GM12878 (cell line): ENCODE measurements around the gene PROZ. TPM values are rescaled to one million over a fixed set of nuclear protein-coding genes. Genes with fewer than 3 reads are reported as not detected.
A peak's percentile ranks its signal among the peaks of the same experiment; 100 is the strongest.

ENCODE experiments used
- EP300 ChIP-seq, 2 experiments: fragments of 150-350 bp in 1 of 2; IDR thresholded peaks; 2 replicates each; pipeline ENCODE4 v1.6.1; 2011 to 2012; ENCODE audit warnings: low read depth in 2 of 2, low read length in 2 of 2, borderline replicate concordance in 1 of 2, improper control_type of control experiment in 1 of 2, inconsistent platforms in 1 of 2; ENCODE audit not compliant: control insufficient read depth in 1 of 2
- HDAC6 ChIP-seq: fragments of 200-600 bp; sonication (generic); IDR thresholded peaks from one replicate; pipeline ENCODE4 v1.8.0; 2017; ENCODE audit warnings: antibody characterized with exemption; ENCODE audit not compliant: unreplicated experiment
- IKZF2 ChIP-seq, 2 experiments: fragments of 450-650 bp; IDR thresholded peaks; 2 replicates each; pipeline ENCODE4 v1.6.1; 2017; ENCODE audit warnings: mild to moderate bottlenecking in 2 of 2, moderate library complexity in 2 of 2
- PML ChIP-seq: IDR thresholded peaks from 2 replicates; pipeline ENCODE4 v1.6.1; 2012; ENCODE audit warnings: low read length, inconsistent platforms
- polyA plus RNA-seq, 11 experiments: library from polyadenylated mRNA; depleted of rRNA in 4 of 11; unstranded in 6 of 11; stranded (reverse) in 5 of 11; fragments of >200 nt; fragmentation: Nextera tagmentation in 4 of 11; fragmentation: Illumina TruSeq in 1 of 11; extraction: Ambion mirVana in 4 of 11; extraction: Trizol in 1 of 11; gene quantifications; 1 replicate in 1 of 11; 2 replicates in 10 of 11; pipeline versions ENCODE4 v1.2.1 to v1.2.3, GENCODE V29; 2011 to 2016; ENCODE audit warnings: inconsistent platforms in 2 of 11, missing spikeins in 2 of 11, low read depth in 1 of 11
- total RNA-seq, 4 experiments: library from RNA; depleted of rRNA in 3 of 4; stranded (reverse); fragments of >200 nt in 3 of 4; fragmentation: Illumina TruSeq in 1 of 4; extraction: Trizol in 1 of 4; gene quantifications; 2 replicates each; pipeline versions ENCODE4 v1.2.1 to v1.2.3, GENCODE V29; 2013 to 2021
- TF ChIP-seq, protein P1 (sequence below): fragments of 450-650 bp; IDR thresholded peaks from 2 replicates; pipeline ENCODE4 v1.6.1; 2017; ENCODE audit warnings: mild to moderate bottlenecking, moderate library complexity
- TF ChIP-seq, protein P2 (sequence below): fragments of 450-650 bp; conservative IDR thresholded peaks from 2 replicates; pipeline ENCODE4 v1.6.1; 2017; ENCODE audit warnings: mild to moderate bottlenecking, moderate library complexity
- TF ChIP-seq, protein P3 (sequence below): fragments of 450-650 bp; IDR thresholded peaks from 2 replicates; pipeline ENCODE4 v1.6.1; 2017; ENCODE audit warnings: antibody characterized with exemption, mild to moderate bottlenecking, moderate library complexity
- TF ChIP-seq, protein P4 (sequence below): IDR thresholded peaks from 2 replicates; pipeline ENCODE4 v1.6.1; 2011; ENCODE audit warnings: borderline replicate concordance, low read depth, mild to moderate bottlenecking, moderate library complexity, low read length; ENCODE audit not compliant: insufficient read depth, poor library complexity, severe bottlenecking

PROZ gene
- total and polyA plus RNA-seq, 10 of the 15 experiments (the other 5 are each of a cell fraction or from before 2014, with no cell fraction given), result 0.07 to 0.24 (median 0.21) TPM; not detected in 7

DNA sequence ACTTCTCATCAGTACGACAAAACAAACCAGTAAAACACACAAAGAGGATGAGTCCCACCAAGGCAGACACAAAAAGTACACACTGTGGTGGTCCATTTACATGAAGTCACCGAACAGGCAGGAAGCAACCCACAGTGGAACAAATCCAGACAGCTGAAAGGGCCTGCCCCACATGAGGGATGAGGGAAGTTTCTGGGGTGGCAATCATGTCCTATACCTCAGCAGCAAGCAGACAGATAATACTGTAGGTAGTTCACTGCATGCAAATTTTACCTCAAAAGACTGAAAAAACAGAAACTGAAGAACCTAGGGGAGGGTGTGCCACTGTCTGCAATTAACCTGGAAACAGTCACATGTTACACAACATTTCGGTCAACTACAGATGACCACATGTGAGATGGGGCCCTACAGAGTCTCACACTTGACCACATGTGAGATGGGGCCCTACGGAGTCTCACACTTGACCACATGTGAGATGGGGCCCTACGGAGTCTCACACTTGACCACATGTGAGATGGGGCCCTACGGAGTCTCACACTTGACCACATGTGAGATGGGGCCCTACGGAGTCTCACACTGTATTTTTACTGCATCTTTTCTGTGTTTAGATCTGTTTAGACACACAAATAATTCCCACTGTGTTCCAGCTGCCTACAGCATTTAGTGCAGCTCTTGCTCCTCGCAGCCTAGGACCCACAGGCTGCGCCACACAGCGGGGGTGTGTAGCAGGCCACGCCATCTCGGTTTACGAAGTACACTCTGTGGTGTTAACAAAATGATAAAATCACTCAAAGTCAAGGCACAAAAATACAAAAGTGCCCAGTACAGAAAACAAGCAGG, 27.8 kb downstream of the PROZ start (continued):
- TF ChIP-seq, protein P1, sequence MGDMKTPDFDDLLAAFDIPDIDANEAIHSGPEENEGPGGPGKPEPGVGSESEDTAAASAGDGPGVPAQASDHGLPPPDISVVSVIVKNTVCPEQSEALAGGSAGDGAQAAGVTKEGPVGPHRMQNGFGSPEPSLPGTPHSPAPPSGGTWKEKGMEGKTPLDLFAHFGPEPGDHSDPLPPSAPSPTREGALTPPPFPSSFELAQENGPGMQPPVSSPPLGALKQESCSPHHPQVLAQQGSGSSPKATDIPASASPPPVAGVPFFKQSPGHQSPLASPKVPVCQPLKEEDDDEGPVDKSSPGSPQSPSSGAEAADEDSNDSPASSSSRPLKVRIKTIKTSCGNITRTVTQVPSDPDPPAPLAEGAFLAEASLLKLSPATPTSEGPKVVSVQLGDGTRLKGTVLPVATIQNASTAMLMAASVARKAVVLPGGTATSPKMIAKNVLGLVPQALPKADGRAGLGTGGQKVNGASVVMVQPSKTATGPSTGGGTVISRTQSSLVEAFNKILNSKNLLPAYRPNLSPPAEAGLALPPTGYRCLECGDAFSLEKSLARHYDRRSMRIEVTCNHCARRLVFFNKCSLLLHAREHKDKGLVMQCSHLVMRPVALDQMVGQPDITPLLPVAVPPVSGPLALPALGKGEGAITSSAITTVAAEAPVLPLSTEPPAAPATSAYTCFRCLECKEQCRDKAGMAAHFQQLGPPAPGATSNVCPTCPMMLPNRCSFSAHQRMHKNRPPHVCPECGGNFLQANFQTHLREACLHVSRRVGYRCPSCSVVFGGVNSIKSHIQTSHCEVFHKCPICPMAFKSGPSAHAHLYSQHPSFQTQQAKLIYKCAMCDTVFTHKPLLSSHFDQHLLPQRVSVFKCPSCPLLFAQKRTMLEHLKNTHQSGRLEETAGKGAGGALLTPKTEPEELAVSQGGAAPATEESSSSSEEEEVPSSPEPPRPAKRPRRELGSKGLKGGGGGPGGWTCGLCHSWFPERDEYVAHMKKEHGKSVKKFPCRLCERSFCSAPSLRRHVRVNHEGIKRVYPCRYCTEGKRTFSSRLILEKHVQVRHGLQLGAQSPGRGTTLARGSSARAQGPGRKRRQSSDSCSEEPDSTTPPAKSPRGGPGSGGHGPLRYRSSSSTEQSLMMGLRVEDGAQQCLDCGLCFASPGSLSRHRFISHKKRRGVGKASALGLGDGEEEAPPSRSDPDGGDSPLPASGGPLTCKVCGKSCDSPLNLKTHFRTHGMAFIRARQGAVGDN, result peak; percentile 49; the same call in 1 of the 2 replicates
- TF ChIP-seq, protein P2, sequence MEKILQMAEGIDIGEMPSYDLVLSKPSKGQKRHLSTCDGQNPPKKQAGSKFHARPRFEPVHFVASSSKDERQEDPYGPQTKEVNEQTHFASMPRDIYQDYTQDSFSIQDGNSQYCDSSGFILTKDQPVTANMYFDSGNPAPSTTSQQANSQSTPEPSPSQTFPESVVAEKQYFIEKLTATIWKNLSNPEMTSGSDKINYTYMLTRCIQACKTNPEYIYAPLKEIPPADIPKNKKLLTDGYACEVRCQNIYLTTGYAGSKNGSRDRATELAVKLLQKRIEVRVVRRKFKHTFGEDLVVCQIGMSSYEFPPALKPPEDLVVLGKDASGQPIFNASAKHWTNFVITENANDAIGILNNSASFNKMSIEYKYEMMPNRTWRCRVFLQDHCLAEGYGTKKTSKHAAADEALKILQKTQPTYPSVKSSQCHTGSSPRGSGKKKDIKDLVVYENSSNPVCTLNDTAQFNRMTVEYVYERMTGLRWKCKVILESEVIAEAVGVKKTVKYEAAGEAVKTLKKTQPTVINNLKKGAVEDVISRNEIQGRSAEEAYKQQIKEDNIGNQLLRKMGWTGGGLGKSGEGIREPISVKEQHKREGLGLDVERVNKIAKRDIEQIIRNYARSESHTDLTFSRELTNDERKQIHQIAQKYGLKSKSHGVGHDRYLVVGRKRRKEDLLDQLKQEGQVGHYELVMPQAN, result no peak
- TF ChIP-seq, protein P3, sequence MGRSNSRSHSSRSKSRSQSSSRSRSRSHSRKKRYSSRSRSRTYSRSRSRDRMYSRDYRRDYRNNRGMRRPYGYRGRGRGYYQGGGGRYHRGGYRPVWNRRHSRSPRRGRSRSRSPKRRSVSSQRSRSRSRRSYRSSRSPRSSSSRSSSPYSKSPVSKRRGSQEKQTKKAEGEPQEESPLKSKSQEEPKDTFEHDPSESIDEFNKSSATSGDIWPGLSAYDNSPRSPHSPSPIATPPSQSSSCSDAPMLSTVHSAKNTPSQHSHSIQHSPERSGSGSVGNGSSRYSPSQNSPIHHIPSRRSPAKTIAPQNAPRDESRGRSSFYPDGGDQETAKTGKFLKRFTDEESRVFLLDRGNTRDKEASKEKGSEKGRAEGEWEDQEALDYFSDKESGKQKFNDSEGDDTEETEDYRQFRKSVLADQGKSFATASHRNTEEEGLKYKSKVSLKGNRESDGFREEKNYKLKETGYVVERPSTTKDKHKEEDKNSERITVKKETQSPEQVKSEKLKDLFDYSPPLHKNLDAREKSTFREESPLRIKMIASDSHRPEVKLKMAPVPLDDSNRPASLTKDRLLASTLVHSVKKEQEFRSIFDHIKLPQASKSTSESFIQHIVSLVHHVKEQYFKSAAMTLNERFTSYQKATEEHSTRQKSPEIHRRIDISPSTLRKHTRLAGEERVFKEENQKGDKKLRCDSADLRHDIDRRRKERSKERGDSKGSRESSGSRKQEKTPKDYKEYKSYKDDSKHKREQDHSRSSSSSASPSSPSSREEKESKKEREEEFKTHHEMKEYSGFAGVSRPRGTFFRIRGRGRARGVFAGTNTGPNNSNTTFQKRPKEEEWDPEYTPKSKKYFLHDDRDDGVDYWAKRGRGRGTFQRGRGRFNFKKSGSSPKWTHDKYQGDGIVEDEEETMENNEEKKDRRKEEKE, result no peak
- TF ChIP-seq HDAC6, result no peak
- TF ChIP-seq, protein P4, sequence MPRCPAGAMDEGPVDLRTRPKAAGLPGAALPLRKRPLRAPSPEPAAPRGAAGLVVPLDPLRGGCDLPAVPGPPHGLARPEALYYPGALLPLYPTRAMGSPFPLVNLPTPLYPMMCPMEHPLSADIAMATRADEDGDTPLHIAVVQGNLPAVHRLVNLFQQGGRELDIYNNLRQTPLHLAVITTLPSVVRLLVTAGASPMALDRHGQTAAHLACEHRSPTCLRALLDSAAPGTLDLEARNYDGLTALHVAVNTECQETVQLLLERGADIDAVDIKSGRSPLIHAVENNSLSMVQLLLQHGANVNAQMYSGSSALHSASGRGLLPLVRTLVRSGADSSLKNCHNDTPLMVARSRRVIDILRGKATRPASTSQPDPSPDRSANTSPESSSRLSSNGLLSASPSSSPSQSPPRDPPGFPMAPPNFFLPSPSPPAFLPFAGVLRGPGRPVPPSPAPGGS, result peak; percentile 67
- peak; percentile 57 to 60; a peak in 3 of 4 replicates for TF ChIP-seq IKZF2 (IDR thresholded peaks at IDR 0.05)
- TF ChIP-seq PML, result 0 out of 2 replicates have a peak, but pooled peaks have one; percentile 43
- TF ChIP-seq EP300 (IDR thresholded peaks at IDR 0.05; ENCODE audit: borderline replicate concordance in 1 of 2, control insufficient read depth in 1 of 2, low read depth in 2 of 2, low read length in 2 of 2), result peak; percentile 55 to 82
